Right renal pelvis (tissue), 4 donors: ENCODE data around the gene UGDH. TPM values are rescaled to one million over a fixed set of nuclear protein-coding genes. Genes with fewer than 3 reads are reported as not detected.

Experiments
- DNase-seq, 4 donors: peaks; one replicate each; pipeline ENCODE4 v3.0.0-alpha.2; 2013; ENCODE audit warnings: low read depth in 4 of 4, low spot score in 3 of 4, missing footprints in 1 of 4
- polyA plus RNA-seq, 4 donors: library from polyadenylated mRNA; unstranded; fragments of 120-200 nt; gene quantifications; one replicate each; pipeline ENCODE4 v1.2.1, GENCODE V29; 2013; ENCODE audit not compliant: insufficient read length in 4 of 4

The UGDH gene
- polyA plus RNA-seq, 4 donors, result 96.6 to 111 (median 101) TPM

DNA sequence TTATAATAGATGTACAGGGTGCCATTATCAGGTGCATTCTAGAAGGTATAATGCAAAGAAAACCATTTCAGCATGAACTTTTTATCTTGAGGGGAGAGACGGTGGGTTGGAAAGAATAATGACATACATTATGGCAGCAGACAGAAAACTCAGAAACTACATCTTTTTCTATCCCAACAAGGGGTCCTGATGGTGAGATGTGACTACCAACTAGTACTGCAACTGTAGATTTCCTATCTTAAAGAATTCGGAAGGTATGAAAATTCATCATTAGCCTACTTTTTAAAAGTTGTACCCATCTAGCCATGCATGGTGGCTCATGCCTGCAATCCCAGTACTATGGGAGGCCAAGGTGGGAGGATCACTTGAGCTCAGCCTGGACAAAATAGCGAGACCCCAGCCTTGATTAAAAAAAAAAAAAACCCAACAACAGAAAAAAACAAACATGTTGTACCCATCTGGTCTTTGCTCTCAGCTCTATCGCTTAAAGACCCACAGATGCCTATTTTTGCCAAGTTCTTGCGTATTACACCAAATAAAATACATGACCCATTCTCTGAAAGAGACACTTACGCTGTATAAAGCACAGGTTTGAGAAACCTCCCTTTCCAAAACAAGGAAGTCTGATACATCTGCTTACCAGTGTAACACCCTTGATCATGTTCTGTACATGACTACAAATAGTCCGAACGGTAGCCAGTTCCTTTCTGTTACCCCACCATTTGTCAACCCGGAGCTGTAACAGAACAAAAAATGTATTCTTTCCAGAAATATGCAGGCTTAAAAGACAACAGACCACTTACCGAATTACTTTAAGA is 70.1 kb downstream of the UGDH start:
- no peak for DNase-seq

DNA sequence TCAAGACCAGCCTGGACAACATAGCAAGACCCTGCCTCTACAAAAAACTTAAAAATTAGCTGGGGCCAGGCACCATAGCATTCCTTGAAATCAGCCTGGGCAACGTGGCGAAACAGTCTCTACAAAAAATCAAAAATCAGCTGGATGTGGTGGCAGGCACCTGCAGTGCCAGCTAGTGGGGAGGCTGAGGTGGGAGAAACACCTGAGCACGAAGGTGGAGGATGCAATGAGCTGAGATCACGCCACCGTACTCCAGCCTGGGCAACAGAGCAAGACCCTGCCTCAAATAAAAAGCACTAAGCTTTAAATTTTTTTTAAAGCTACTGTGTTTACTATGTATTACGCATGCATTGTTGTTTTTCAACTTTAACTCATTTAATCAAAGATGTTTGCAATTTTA is 71.8 kb downstream of the UGDH start:
- no peak for DNase-seq

DNA sequence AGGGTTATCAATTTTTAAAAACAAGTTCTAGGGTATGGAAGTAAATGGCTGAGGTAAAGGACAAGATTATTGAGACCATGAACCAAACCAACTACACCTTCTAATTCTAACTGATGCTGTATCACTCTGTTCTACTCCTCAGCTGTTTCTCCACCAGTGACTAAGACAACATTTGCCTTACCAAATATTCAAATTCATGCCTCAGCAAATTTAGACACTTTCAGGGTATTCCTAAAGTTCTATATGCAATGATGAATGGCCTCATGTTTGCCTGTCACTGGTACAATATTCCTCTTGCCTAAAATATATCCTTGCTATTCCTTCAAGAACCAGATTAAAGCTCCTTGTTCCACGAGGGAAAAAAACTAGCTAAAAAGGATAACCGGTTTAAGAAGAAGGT is 73.5 kb downstream of the UGDH start:
- DNase-seq, result no peak

DNA sequence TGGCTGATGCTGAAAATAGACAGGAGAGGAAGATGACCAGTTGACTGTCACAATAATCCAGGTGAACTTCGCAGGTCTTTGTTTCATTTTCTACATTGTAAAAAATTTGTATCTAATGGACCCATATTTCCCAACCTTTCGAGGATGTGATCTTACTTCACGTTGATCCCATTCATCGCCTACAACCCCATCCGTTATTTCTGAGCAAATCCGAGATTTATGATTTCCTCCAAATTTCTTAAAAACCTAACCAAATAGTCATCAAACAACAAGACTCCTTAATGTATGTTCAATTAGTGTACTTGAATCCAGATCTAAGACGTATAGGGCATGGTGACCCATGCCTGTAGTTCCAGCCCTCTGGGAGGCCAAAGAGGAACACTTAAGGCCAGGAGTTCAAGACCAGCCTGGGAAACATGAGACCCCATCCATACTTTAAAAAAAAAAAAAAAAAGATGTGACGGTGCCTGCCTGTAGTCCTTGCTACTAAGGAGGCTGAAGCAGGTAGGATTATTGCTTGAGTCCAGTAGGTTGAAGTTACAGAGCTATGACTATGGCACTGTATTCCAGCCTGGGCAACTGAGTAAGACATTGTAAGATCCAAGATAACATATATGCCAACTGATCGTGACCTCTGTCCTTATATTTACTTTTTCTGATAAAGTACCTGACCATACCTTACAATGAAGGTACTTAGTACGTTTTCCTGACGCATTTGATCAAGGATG is 74.2 kb downstream of the UGDH start:
- DNase-seq, result no peak

DNA sequence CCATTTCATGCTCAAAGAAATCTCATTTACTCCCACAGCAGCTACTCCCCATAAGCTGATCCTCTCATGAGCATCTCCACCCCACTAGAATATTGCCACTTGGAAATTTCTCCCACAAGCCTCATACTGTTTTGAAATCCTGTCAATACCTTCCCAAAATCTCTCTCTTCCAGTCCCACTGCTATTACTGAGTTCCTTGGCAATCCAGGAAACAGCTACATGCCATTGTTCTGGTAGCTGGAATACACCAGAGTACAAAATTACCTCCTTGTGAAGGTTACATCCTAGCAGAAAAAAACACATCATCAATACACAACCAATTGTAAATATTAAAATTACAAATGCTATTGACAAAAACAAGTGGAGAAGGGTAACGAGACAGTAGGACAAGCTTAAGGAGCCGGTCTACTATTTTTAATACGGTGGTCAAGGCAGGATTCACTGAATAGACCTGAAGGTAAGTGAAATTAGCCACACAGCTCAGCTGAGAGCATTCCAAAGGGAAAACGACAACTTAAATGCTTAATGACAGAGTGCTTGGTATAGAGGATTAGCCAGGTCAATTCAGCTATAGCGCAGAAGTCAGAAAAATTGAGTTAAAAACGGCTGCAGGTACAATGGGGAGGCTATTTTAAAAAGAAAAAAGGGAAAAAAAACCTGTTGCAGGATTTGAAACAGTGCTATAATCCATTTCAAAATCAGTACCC is 74.9 kb downstream of the UGDH start:
- DNase-seq, result no peak

DNA sequence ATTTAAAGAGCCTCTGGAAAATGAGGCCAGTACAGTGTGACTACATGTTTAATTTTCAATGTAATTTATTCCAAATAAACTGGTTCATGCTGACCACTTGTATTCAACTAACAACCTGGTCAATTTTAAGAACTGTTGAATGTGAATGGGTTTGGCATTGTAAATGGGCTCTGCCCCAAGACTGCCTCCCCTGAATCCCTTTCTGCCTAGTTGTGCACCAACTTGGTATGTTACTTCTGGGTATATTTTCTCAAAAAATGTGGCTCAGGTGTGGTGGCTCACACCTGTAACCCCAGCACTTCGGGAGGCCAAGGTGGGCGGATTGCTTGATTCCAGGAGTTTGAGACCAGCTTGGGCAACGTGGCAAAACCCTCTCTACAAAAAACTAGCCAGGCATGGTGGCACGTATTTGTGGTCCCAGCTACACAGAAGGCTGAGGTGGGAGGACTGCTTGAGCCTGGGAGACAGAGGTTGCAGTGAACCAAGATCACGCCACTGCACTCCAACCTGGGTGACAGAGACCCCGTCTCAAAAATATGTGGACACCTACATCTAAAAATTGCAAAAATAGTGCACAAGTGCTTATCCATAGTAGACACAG is 75.7 kb downstream of the UGDH start:
- no peak for DNase-seq

DNA sequence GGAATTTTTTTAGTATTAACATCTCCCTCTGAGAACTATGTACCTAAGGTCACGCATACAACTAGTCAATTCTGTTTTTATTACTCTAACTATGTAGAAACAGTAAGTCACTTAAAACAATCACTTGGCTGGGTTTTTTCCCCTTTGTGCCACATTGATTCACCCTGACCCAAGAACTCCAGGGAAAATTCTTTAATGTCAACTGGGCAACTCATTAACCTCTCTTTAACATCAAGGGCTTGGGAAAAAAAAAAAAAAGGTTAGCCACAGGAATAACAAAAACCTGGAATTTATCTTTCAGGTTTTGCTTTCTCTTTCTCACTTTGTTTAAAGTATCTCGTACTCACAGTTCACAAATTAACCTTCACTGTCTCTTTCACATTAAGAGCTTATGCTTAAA is 76.6 kb downstream of the UGDH start:
- DNase-seq, result no peak

Other genes starting within 250 kb of the UGDH start
- gene RFC1, start 161.1 kb downstream of the UGDH start, polyA plus RNA-seq, result 10 to 100 TPM; 67.0 to 83.3 (median 82.0) TPM
- under 1 TPM; 0.17 to 0.22 (median 0.19) TPM for gene KLB, start 120.5 kb downstream of the UGDH start, polyA plus RNA-seq
- 1,000 to 10,000 TPM in 2 of 4 donors, 100 to 1,000 TPM in 2; 778 to 1,678 (median 1,175) TPM for gene RPL9, start 68.5 kb downstream of the UGDH start, polyA plus RNA-seq
- gene LIAS, start 68.4 kb downstream of the UGDH start, polyA plus RNA-seq, result 10 to 100 TPM; 23.6 to 25.6 (median 24.9) TPM
- gene SMIM14, start 111.4 kb upstream of the UGDH start, polyA plus RNA-seq, result 10 to 100 TPM; 53.9 to 68.2 (median 65.1) TPM
- gene UBE2K, start 170.7 kb upstream of the UGDH start, polyA plus RNA-seq, result 100 to 1,000 TPM in 3 of 4 donors, 10 to 100 TPM in 1; 89.1 to 110 (median 104) TPM